Stimulated activated CD8-positive, alpha-beta memory T cell treated with anti-CD3 and anti-CD28 coated beads, Interleukin-15, amount 100 ng/mL, for 1 hour (primary cell): ENCODE data around the gene SZRD1.
"Not testable (repeated sequence)": the region's sequence is repeated elsewhere in the genome, so short reads cannot be mapped to it uniquely, and the experiment has no call there.

Experiments used
- DNase-seq: peaks from one replicate; pipeline ENCODE4 v3.0.0-alpha.2; 2020; ENCODE audit warnings: low read depth

Gene SZRD1, protein sequence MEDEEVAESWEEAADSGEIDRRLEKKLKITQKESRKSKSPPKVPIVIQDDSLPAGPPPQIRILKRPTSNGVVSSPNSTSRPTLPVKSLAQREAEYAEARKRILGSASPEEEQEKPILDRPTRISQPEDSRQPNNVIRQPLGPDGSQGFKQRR

DNA sequence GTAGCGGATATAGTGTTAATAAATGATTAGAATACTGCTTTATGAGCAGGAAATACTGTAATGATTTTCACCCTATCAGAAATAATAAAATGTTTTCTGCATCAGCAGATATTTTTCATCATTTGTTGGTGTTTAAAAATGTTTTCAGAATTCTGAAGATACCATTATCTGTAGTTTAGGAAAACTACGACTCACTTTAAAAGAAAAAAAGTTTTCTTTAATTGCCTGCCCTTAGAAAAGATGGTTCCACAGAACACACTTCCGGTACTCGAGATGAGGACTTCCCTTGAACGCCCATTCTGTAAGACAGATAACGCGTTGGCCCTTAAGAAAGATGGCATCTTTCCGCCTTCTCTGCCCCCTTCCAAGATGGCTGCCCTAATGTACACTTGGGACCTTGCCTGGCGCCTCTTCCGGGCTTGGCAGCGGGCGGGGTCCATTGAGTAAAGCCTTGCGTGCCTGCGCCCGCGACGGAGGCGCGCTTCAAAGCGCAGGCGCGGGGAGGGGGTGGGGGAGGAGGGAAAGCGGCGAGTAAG, at the start of gene SZRD1:
SZRD1 (plus strand) TSS at position 521 of the 536 bp plus-strand sequence. CDS start 16 bp downstream, outside the sequence.
- DNase-seq, result peak; percentile 82

DNA sequence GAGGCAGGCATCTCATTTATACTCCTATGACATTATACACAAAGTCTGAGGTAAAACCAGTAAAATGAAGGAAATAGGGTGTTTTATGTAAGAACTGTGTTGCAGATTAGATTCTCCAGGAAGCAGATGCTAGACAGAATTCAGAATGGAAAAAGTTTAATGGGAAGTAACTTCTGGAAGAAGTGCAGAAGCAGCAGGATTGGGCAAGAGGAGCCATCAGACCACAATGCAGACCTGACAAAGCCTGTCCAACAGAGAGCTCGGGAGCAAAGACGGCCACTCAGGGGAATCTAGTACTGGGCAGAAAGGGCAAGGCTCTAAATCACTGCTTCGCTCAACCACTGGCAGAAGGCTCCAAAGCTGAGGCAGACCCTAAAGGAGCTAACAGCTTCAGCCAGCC, 48.5 kb upstream of the SZRD1 start:
- no peak for DNase-seq

DNA sequence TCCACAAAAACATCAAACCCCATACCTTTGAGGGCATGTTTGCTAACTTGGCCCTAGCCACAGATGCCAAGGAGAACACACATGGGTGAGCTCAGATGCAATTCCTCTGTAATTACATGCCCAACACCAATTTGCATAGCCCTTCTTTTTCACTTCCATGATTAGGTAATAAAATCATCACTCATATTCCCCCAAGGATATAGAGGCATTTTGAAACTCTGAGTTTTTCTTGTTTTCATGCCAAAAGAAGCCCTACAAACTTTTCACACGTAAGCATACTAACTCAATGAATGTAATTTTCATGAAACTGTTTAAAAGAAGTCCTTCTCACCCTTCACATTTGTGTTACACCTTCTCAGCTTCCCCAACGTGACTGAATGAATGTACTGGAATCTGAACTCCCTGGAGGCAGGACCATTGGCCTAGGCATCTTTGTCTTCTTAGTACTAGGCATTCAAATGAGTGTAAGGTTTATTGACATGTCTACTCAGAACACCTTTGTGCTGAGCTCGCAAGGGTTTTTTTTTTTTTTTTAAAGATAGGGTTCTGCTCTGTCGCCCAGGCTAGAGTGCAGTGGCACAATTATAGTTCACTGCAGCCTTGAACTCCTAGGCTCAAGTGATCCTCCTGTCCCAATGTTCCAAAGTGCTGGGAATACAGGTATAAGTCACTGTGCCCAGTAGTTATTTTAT, 45.7 kb upstream of the SZRD1 start:
- no peak for DNase-seq

DNA sequence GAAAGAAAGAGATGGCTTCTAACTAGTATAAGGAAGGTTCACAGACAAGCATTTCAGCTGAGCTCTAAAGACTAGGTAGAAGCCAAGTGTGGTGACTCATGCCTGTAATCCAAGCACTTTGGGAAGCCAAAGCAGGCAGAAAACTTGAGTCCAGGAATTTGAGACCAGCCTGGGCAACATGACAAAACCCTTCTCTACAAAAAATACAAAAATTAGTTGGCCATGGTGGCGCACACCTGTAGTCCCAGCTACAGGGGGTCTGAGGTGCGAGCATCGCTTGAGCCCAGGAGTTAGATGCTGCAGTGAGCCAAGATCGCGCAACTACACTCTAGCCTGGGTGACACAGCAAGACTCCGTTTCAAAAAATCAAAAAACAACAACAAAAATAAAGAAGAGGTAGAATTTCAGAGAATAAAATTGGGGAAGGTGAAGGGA, 42.6 kb upstream of the SZRD1 start:
- no peak for DNase-seq

DNA sequence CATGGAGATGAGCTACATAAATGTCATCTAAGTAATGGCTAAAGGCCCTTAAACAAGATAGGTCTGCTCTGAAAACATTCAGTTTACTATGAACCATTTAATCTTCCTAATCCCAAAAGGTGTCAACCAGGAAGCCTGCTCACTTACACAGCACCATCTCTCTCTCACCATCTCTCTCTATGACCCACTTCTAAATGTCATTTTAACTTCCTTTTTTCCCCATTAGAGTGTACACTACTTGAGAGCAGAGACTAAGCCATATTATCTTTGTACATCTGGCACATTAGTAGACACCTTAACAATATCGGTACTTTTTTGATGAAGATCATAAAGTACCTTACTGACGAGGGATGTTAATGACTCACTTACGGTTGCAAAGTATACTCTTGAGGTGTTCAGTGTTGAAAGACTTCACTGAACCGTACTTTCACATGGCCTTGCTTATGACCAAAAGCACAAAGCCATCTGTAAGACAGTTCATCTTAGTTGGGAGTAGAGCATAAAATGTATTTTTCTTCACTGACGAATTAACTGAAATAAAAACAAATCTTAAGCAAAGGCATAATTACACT, 40.1 kb upstream of the SZRD1 start:
- no peak for DNase-seq

DNA sequence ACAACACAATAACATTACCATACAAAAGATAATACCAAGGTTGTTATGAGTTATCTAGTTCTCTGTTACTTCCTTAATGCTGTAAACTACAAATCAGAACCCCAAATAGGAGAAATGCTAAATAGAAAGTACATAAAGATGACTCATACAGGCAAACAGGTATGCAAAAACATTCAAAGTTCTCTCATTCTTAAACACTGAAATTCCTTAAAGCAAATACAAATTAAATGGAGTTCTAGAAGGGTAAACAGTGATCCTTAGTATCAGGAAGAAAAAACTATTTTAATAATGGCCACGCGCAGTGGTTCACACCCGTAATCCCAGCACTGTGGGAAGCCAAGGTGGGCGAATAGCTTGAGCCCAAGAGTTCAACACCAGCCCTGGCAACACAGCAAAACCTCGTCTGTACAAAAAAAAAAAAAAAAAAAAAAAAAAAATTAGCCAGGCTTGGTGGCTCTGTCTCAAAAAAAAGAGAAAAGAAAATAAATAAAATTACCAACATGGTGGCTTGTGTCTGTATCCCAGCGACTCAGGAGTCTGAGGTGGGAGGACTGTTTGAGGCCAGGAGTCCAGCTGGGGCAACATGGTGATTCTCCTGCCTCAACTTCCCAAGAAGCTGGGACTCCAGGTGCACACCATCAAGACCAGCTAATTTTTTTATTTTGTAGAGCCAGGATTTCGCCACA, 32.2 kb upstream of the SZRD1 start:
- DNase-seq, result no peak

DNA sequence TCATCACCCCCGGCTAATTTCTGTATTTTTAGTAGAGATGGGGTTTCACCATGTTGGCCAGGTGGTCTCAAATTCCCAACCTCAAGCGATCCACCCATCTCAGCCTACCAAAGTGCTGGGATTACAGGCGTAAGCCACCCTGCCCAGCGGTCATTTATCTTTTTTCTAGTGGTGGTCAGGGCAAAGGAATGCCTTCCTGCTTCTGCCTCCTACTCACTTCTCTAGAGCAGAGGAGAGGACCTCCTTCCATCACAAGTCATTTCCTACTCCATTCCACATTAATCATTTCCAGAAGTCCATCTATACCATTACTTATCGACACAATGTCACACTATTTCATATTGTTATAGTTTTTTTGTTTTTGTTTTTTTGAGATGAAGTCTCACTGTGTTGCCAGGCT, 28.1 kb upstream of the SZRD1 start:
- DNase-seq, result no peak

DNA sequence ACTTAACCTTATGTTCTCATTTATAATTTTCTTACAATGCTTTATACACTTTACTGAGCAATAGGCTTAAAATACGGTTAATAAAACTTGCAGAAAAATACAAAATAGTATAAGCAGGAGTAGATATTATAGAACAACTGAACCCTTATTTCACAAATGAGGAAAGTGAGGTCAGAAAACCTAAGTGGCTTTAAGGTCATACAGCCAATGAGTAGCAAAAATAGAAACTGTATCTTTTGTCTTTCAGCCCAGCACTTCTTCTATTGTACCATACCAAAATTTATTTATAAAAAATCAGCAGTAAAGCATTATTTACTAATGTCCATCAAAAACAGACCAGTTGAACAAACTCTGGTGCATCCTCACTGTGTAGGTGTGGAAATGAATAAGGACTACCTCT, 26.4 kb upstream of the SZRD1 start:
- no peak for DNase-seq

DNA sequence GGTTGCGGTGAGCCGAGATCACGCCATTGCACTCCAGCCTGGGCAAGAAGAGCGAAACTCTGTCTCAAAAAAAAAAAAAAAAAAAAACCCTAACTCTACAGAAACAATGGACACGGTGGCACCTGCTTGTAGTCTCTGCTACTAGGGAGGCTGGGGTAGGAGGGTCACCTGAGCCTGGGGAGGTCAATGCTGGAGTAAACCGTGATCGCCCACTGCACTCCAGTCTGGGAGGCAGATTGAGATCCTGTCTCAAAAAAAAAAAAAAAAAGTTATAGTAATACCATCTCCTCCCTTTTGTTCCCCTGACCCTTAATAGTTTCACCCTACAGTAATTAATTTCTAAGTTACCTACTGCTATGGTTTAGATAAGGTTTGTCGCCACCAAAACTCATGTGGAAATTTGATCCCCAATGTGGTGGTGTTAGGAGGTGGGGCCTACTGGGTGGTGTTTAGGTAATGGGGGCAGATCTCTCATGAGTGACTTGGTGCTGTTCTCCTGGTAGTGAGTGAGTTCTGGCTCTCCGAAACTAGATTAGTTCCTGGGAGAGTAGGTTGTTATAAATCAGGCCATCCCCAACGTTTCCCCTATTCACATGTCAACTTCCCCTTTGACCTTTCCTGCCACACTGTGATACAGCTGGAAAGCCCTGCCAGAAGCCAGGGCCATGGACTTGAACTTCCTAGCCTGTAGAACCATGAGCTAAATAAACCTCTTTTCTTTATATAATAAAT, 24.5 kb upstream of the SZRD1 start:
- DNase-seq, result no peak

DNA sequence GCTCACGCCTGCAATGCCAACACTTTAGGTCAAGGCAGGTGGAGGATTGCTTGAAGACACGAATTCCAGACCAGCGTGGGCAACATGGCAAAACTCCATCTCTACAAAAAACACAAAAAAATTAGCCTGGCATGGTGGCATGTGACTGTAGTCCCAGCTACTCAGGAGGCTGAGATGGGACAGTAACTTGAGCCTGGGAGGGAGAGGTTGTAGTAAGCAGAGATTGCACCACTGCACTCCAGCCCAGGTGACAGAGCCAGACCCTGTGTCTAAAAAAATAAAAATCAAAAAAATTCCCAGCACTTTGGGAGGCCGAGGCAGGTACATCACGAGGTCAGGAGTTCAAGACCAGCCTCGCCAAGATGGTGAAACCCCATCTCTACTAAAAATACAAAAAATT, 23.8 kb upstream of the SZRD1 start:
- not testable (repeated sequence) for DNase-seq

DNA sequence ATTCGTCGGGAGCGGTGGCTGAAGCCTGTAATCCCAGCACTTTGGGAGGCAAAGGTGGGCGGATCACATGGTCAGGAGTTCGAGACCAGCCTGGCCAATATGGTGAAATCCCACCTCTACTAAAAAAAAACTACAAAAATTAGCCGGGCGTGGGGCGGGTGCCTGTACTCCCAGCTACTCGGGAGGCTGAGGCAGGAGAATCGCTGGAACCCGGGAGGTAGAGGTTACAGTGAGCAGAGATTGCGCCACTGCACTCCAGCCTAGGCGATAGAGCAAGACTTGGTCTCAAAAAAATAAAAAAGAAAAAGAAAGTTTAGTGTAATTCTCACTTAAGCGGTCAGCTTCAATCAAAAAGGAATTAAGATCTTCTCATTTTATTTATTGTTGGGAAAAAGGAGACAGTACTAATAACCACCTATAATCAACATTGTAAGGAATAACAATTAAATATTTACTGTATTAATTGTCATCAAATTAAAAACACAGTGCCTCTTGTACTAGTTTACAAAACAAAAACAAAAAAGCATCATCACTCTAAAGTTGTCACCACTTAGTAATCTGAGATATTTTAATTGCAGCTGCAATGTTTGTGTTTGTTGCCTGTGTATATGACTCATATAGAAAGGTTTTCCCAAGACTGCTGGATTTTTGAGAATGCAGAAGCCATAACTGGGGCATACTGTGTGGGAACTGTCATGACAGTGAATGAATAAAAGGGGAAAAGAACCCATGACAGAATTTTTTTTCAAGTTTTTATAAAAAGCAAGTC, 18.4 kb upstream of the SZRD1 start:
- no peak for DNase-seq

DNA sequence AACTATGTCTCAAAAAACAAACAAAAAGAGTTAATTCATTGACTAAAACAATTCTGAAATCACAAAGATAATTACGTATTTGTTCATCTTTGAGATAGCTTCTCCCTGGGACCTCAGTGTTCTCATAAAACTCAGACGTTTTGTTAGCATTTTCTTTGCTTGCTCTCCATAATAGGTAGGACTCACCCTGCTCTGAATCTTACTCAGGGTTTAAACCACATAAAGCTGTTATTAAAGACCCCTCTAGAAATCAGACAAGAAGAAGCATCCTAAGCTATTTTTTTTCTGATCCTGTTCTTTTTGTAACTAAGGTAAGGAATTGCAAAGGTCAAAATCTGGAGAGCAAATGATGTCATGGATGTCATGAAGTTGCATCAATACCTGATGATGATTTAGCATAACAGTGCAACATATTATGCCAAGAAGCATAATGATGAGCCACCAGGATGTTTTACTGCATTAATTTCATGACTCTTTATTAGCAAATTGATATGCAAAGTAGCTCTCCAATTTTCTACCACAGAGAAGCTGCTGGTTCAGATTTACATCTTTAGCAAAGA, 17.1 kb upstream of the SZRD1 start:
- no peak for DNase-seq

DNA sequence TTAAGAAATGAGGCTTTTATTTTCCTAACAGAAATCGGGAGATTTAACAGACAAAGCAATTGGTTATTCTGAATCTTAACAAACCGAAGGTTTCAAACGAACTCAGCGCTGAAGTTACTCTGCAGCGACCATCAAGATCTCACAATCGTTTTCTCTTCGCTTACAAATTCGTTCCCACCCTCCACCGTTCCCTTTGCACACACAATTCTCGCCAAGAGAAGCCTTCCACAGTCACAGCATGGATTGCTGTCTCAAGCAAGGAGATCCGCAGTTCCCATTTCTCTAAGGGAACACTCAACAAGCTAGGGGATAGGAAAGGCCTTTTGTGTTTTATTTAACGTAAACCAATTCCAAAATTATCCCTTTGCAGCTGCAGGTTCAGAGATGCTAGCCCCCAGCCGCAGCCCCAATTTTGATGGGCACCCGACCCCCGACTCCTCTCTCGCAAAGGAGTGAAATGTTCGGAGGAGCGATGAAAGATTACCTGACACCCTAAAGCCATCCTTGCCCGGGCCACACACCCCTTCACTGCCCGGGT, 15.5 kb upstream of the SZRD1 start:
- no peak for DNase-seq

DNA sequence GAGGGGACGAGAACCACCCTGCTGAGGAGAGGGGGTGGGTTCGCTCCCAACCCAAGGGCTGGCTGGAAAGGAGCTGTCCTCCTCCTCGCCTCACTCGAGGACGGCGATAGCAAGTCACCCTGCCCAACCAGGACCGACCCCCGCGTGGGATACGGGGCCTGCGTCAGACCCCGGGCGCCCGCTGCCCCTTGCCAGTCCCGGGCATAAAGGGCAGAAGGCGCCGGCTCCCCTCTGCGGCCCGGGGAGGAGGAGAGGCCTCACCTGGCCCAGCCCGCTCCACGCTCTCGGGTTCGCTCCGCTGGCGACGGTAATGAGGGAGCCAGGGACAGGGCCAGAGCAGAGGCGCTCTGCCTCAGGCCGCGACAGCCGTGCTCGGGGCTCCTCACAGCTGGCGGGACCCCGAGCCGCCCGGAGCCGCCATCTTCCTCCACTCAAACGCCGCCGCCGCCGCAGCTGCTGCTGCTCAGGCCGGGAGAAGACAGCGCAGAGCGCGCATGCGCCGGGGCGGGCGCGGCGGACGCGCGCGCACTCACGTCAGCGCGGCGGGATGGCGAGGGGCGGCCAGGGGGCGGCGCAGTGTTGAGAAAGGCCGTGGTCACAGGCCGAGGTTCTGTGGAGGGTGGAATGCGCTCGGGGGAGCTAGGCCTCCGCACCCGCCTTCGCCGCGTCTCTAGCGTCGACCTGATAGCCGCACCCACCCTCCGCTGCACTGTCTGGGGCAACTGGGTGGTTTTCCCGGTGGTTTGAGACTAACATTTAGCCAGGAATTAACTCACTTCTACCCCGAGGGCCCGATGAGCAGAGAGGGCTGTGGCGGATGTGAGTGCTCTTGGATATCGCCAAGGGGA, 14.8 kb upstream of the SZRD1 start, which contains the start of gene FBXO42:
FBXO42 (minus strand) TSS at position 487 of the 848 bp plus-strand sequence. CDS start 37,062 bp downstream, outside the sequence.
- peak; percentile 72 for DNase-seq

DNA sequence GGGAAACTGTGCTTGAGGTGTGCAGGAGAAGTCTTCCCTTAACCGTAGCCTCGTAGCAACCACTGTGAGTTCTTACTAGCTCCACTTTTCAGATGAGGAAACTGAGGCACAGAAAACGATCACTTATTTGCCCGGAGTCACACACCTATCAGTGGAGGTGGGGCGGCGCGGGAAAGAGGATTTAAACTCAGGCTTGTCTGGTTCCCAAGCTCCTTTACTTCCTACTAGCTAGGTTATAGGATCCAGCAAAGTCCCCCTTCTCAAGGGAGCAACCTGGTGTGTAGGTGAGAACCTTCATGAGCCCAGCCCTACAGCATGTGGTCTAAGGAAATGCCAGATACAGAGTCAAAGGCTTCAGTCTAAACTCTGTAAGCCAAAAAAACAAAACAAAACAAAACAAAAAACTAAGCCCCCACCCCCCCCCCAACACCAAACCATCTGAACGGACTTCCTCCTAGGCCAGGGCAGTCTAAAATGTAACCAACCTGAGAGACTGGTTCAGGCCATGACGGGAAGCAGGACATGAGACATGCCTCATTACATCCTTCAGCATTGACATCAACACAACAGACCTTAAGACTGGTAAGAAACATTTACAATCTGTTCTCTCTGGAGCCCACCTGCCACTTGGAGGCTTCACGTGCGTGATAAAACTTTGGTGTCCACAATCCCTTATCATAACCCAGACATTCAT, 14.1 kb upstream of the SZRD1 start:
- DNase-seq, result no peak

DNA sequence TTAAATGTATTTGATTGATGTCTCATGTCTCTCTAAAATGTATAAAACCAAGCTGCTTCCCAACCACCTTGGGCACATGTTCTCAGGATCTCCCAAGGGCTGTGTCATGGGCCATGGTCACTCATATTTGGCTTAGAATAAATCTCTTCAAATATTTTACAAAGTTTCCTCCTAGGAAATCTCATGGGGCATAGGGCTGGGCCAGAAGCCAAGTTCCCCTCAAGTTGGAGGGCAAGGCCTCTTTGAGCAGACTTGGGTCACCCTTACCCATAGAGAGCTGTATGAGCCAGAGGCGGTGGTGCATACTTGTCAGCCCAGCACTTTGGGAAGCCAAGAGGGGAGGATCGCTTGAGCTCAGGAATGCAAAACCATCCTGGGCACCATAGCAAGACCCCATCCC, 12.4 kb upstream of the SZRD1 start:
- DNase-seq, result no peak

DNA sequence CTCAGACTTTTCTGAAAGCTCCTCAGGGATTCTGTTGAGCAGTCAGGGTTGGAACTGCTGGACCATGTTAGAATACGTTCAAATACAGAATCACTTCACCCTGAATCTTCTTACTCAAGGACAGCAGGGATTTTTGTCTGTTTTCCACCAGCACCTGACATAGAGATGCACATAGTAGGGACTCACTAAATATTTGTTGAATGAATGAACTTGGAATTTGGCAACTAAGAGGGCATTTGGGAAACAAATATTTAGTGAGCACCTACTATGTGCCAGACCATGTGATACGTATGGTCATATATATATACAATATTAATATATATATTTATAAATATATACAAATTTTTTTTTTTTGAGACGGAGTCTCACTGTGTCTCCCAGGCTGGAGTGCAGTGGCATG, 10.2 kb upstream of the SZRD1 start:
- no peak for DNase-seq

DNA sequence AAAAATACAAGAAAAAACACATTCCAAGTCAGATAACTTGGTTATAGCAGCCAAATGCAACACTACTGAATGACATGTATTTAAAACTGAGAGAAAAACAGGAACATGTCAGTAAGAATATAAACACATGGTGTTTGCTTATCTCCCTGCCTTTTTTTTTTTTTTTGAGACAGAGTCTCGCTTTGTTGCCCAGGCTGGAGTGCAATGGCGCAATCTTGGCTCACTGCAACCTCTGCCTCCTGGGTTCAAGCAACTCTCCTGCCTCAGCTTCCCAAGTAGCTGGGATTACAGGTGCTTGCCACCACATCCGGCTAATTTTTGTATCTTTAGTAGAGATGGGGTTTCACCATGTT, 1.9 kb upstream of the SZRD1 start:
- not testable (repeated sequence) for DNase-seq
